H1 (cell line): ENCODE results near the gene ARF4. TPM values are rescaled to one million over a fixed set of nuclear protein-coding genes. Genes with fewer than 3 reads are reported as not detected.

Source experiments
- CTCF ChIA-PET: fragments of 300-600 bp; sonication (Branson Sonifier 250); formaldehyde crosslinking; loops from one replicate; lab custom pipeline; 2021; ENCODE audit not compliant: partially characterized antibody; lab: Charles Lee
- POLR2A ChIA-PET: fragments of 300-600 bp; sonication (Branson Sonifier 250); formaldehyde crosslinking; loops from one replicate; lab custom pipeline; 2021; ENCODE audit warnings: inconsistent platforms; ENCODE audit not compliant: partially characterized antibody; lab: Charles Lee
- DNase-seq, 2 experiments: peaks; one replicate each; pipeline versions ENCODE4 v3.0.0 to v3.0.0-alpha.2; 2010 to 2022; ENCODE audit warnings: low spot score in 2 of 2, low read depth in 1 of 2, mixed read lengths in 1 of 2
- FAIRE-seq: peaks from 2 replicates; lab custom pipeline; 2011; peaks lifted over from hg19 to GRCh38; lab: Jason Lieb, UNC
- H2AFZ ChIP-seq: 2 replicates; pipeline ENCODE4 v1.8.1; 2012; ENCODE audit warnings: low read length, inconsistent platforms
- H2AK5ac ChIP-seq: 2 replicates; pipeline ENCODE4 v1.6.1; 2013; ENCODE audit warnings: low read depth, low read length
- H2BK120ac ChIP-seq: replicated peaks from 2 replicates; pipeline ENCODE3; 2013; ENCODE audit warnings: low read depth, low read length, inconsistent platforms
- H2BK12ac ChIP-seq: 2 replicates; pipeline ENCODE4 v1.6.1; 2013; ENCODE audit warnings: low read depth, low read length
- H2BK15ac ChIP-seq: 2 replicates; pipeline ENCODE4 v1.6.1; 2013; ENCODE audit warnings: low read length
- H2BK20ac ChIP-seq: 2 replicates; pipeline ENCODE4 v1.6.1; 2013; ENCODE audit warnings: low read length
- H2BK5ac ChIP-seq: 2 replicates; pipeline ENCODE4 v1.6.1; 2013; ENCODE audit warnings: low read depth, low read length
- H3K14ac ChIP-seq: 2 replicates; pipeline ENCODE4 v1.6.1; 2013; ENCODE audit warnings: inconsistent platforms; ENCODE audit not compliant: insufficient read length
- H3K18ac ChIP-seq: 2 replicates; pipeline ENCODE4 v1.6.1; 2013; ENCODE audit warnings: low read length; ENCODE audit errors: extremely low read depth
- H3K23ac ChIP-seq: 2 replicates; pipeline ENCODE4 v1.6.1; 2013; ENCODE audit warnings: inconsistent platforms; ENCODE audit not compliant: insufficient read length
- H3K23me2 ChIP-seq: 2 replicates; pipeline ENCODE4 v1.6.1; 2013; ENCODE audit warnings: low read depth, low read length
- H3K27ac ChIP-seq: 2 replicates; pipeline ENCODE4 v1.6.1; 2011; ENCODE audit warnings: low read depth, low read length, inconsistent platforms
- H3K27me3 ChIP-seq, 4 experiments: replicated peaks in 1 of 4; 1 replicate in 1 of 4; 2 replicates in 3 of 4; pipeline versions ENCODE4 v1.6.1 to v1.8.1; 2011 to 2013; ENCODE audit warnings: low read length in 3 of 4, mild to moderate bottlenecking in 3 of 4, inconsistent platforms in 2 of 4, mixed read lengths in 2 of 4, moderate library complexity in 1 of 4; ENCODE audit not compliant: control insufficient read depth in 3 of 4, insufficient read depth in 3 of 4; ENCODE audit errors: extremely low read depth in 1 of 4
- H3K36me3 ChIP-seq, 4 experiments: 2 replicates each; pipeline versions ENCODE4 v1.6.1 to v1.8.1; 2011 to 2013; ENCODE audit warnings: mild to moderate bottlenecking in 4 of 4, low read length in 3 of 4, moderate library complexity in 2 of 4, control low read depth in 1 of 4, inconsistent platforms in 1 of 4; ENCODE audit not compliant: insufficient read depth in 4 of 4, control insufficient read depth in 2 of 4
- H3K4ac ChIP-seq: replicated peaks from 2 replicates; pipeline ENCODE3; 2013; ENCODE audit warnings: low read length, low read depth, mixed read lengths, inconsistent platforms; ENCODE audit not compliant: insufficient read length
- H3K4me1 ChIP-seq, 4 experiments: replicated peaks in 1 of 4; 1 replicate in 1 of 4; 2 replicates in 3 of 4; pipeline versions ENCODE4 v1.6.1 to v1.8.1; 2011 to 2013; ENCODE audit warnings: low read length in 3 of 4, inconsistent platforms in 2 of 4, mixed read lengths in 1 of 4; ENCODE audit not compliant: insufficient read depth in 4 of 4, control insufficient read depth in 3 of 4
- H3K4me2 ChIP-seq, 2 experiments: 2 replicates each; pipeline versions ENCODE4 v1.6.1 to v1.8.1; 2011 to 2013; ENCODE audit warnings: low read depth in 2 of 2, low read length in 2 of 2, control low read depth in 1 of 2, inconsistent platforms in 1 of 2, mild to moderate bottlenecking in 1 of 2; ENCODE audit not compliant: insufficient read depth in 1 of 2
- H3K4me3 ChIP-seq, 4 experiments: fragments of 200-600, 300-600 bp in 1 of 4; sonication (generic), shearing (Covaris generic), sonication (Bioruptor Twin) in 1 of 4; 2 replicates each; pipeline versions ENCODE4 v1.5.1 to v1.8.1; 2011 to 2016; ENCODE audit warnings: low read length in 4 of 4, low read depth in 3 of 4, control low read depth in 2 of 4, inconsistent platforms in 2 of 4, mild to moderate bottlenecking in 2 of 4, mixed read lengths in 1 of 4, moderate library complexity in 1 of 4; ENCODE audit not compliant: insufficient read depth in 2 of 4; ENCODE audit errors: extremely low read depth in 1 of 4
- H3K56ac ChIP-seq: replicated peaks from 2 replicates; pipeline ENCODE3; 2013; ENCODE audit warnings: low read depth, mild to moderate bottlenecking, mixed read lengths, low read length, inconsistent platforms; ENCODE audit not compliant: insufficient read length
- H3K79me1 ChIP-seq: 2 replicates; pipeline ENCODE4 v1.6.1; 2013; ENCODE audit warnings: low read depth, low read length, control low read depth
- H3K79me2 ChIP-seq, 2 experiments: 2 replicates each; pipeline versions ENCODE4 v1.6.1 to v1.8.1; 2012 to 2013; ENCODE audit warnings: low read length in 2 of 2, mild to moderate bottlenecking in 2 of 2, inconsistent platforms in 1 of 2; ENCODE audit not compliant: insufficient read depth in 2 of 2, control insufficient read depth in 1 of 2
- H3K9ac ChIP-seq, 4 experiments: replicated peaks in 1 of 4; 1 replicate in 1 of 4; 2 replicates in 3 of 4; pipeline versions ENCODE4 v1.6.1 to v1.8.1; 2011 to 2013; ENCODE audit warnings: low read depth in 3 of 4, low read length in 3 of 4, control low read depth in 2 of 4, mild to moderate bottlenecking in 2 of 4, moderate library complexity in 2 of 4, inconsistent platforms in 1 of 4; ENCODE audit errors: extremely low read depth in 1 of 4
- H3K9me3 ChIP-seq, 2 experiments: 2 replicates each; pipeline versions ENCODE4 v1.6.1 to v1.8.1; 2012 to 2013; ENCODE audit warnings: mild to moderate bottlenecking in 2 of 2, moderate library complexity in 2 of 2, control low read depth in 1 of 2, inconsistent platforms in 1 of 2, low read depth in 1 of 2, low read length in 1 of 2, mixed read lengths in 1 of 2; ENCODE audit not compliant: insufficient read depth in 2 of 2
- H4K20me1 ChIP-seq, 2 experiments: replicated peaks in 1 of 2; 2 replicates each; pipeline versions ENCODE3 to v1.8.1; 2011 to 2013; ENCODE audit warnings: inconsistent platforms in 2 of 2, low read length in 2 of 2, mild to moderate bottlenecking in 1 of 2; ENCODE audit not compliant: insufficient read depth in 2 of 2, control insufficient read depth in 1 of 2
- H4K5ac ChIP-seq: 2 replicates; pipeline ENCODE4 v1.6.1; 2013; ENCODE audit warnings: low read length, low read depth, mixed read lengths, inconsistent platforms; ENCODE audit not compliant: insufficient read length
- H4K8ac ChIP-seq: 2 replicates; pipeline ENCODE4 v1.8.0; 2013; ENCODE audit warnings: mild to moderate bottlenecking, moderate library complexity, low read length, inconsistent platforms; ENCODE audit not compliant: insufficient read depth; ENCODE audit errors: extremely low read depth
- H4K91ac ChIP-seq: replicated peaks from 2 replicates; pipeline ENCODE3; 2013; ENCODE audit warnings: low read length, mixed read lengths, inconsistent platforms; ENCODE audit not compliant: insufficient read length
- CBX5 ChIP-seq: fragments of 300-800, 300-1000 bp; sonication (generic); IDR thresholded peaks from 2 replicates; pipeline ENCODE4 v1.7.1; 2016; ENCODE audit warnings: antibody characterized with exemption, low read length, low read depth
- HDAC6 ChIP-seq: IDR thresholded peaks from one replicate; pipeline ENCODE4 v1.7.1; 2012; ENCODE audit warnings: low read depth, mild to moderate bottlenecking, inconsistent platforms, low read length, moderate library complexity
- JUND ChIP-seq: IDR thresholded peaks from 2 replicates; pipeline ENCODE4 v1.6.1; 2011; ENCODE audit warnings: mild to moderate bottlenecking, improper control_type of control experiment, low read length
- MAX ChIP-seq: IDR thresholded peaks from 2 replicates; pipeline ENCODE4 v1.6.1; 2012; ENCODE audit warnings: inconsistent platforms
- NANOG ChIP-seq: IDR thresholded peaks from 2 replicates; pipeline ENCODE4 v1.6.1; 2011; ENCODE audit warnings: low read length, low read depth, mild to moderate bottlenecking, inconsistent platforms; ENCODE audit not compliant: insufficient read depth, poor library complexity, severe bottlenecking
- NRF1 ChIP-seq: IDR thresholded peaks from 2 replicates; pipeline ENCODE4 v1.6.1; 2011; ENCODE audit warnings: mild to moderate bottlenecking, low read depth, low read length, improper control_type of control experiment
- RAD21 ChIP-seq, 2 experiments: IDR thresholded peaks in 1 of 2; conservative IDR thresholded peaks in 1 of 2; 2 replicates each; pipeline ENCODE4 v1.6.1; 2011; ENCODE audit warnings: low read depth in 2 of 2, low read length in 2 of 2, improper control_type of control experiment in 1 of 2, inconsistent platforms in 1 of 2, mild to moderate bottlenecking in 1 of 2, moderate library complexity in 1 of 2
- RFX5 ChIP-seq: IDR thresholded peaks from 2 replicates; pipeline ENCODE4 v1.6.1; 2011; ENCODE audit warnings: low read depth, low read length, improper control_type of control experiment, borderline replicate concordance
- SIN3A ChIP-seq, 2 experiments: IDR thresholded peaks in 1 of 2; conservative IDR thresholded peaks in 1 of 2; 2 replicates each; pipeline ENCODE4 v1.6.1; 2011 to 2012; ENCODE audit warnings: low read length in 2 of 2, improper control_type of control experiment in 1 of 2, low read depth in 1 of 2, mild to moderate bottlenecking in 1 of 2
- SP2 ChIP-seq: IDR thresholded peaks from 2 replicates; pipeline ENCODE4 v1.6.1; 2012; ENCODE audit warnings: mild to moderate bottlenecking, low read length, inconsistent platforms
- WGBS, 2 experiments: shearing (Covaris generic) in 1 of 2; methylation state at CpG; one replicate each; pipeline versions ENCODE4 v1.1.6 to v1.1.7; 2013 to 2015; ENCODE audit warnings: low lambda C conversion rate in 2 of 2, mixed read lengths in 2 of 2, inconsistent platforms in 1 of 2, low coverage in 1 of 2, missing lambda C conversion rate in 1 of 2; ENCODE audit not compliant: insufficient replicate concordance in 2 of 2, insufficient coverage in 1 of 2, insufficient read length in 1 of 2; ENCODE audit errors: extremely low coverage in 1 of 2, missing lambda C conversion rate in 1 of 2; 5-methylcytosine and 5-hydroxymethylcytosine counted together
- polyA plus RNA-seq, 7 experiments: library from polyadenylated mRNA; depleted of rRNA in 3 of 7; stranded (reverse) in 5 of 7; unstranded in 2 of 7; fragments of >200 nt in 5 of 7; fragments of 200-250 nt in 2 of 7; gene quantifications; 1 replicate in 5 of 7; 2 replicates in 1 of 7; 4 replicates in 1 of 7; pipeline versions ENCODE4 v1.2.1 to v1.2.3, GENCODE V29; 2011 to 2013; ENCODE audit warnings: missing spikeins in 2 of 7, mixed read lengths in 2 of 7
- total RNA-seq: library from RNA; stranded (reverse); fragmentation: NEBNext Ultra II Directional; extraction: Animal tissue kit (Norgen Biotek cat#: 25700); gene quantifications from 2 replicates; pipeline ENCODE4 v1.2.1, GENCODE V29; 2021
- TF ChIP-seq, protein P1 (sequence below): IDR thresholded peaks from 2 replicates; pipeline ENCODE4 v1.6.1; 2012; ENCODE audit warnings: inconsistent platforms

The ARF4 gene
- total and polyA plus RNA-seq, 2 of the 8 experiments (the other 6 are each of a cell fraction or from before 2014, with no cell fraction given) = 138 to 165 TPM

- DNase-seq (peak in 1 of 2 experiments; percentile 25), FAIRE-seq (no peak)
- WGBS, 2 experiments = 96% methylated on average over 7 of the region's 7 CpGs; no CpG with 5 or more reads in 1 of the 2 experiments
- Histone ChIP-seq H3K27ac (no peak overlapping the region), H2AFZ (no peak overlapping the region), H3K18ac (no peak overlapping the region), H2AK5ac (no peak overlapping the region), H3K23ac (no peak overlapping the region), H3K9ac (no peak overlapping the region), H2BK5ac (no peak overlapping the region), H3K14ac (no peak overlapping the region), H4K20me1 (peaks cover 0 to 5% of the 10 kb centered on the region in 2 experiments), H4K91ac (no peak overlapping the region), H4K5ac (no peak overlapping the region), H3K79me1 (no peaks in the 10 kb centered on the region; the same call in 1 of the 2 replicates), H4K8ac (no peak overlapping the region), H3K4ac (no peak overlapping the region), H2BK120ac (no peak overlapping the region), H3K4me3 (no peak overlapping the region), H2BK15ac (no peak overlapping the region), H3K9me3 (no peaks in the 10 kb centered on the region), H2BK20ac (no peak overlapping the region), H3K23me2 (no peaks in the 10 kb centered on the region), H3K79me2 (peaks cover 0 to 68% of the 10 kb centered on the region in 2 experiments; a peak in 3 of 4 replicates), H3K56ac (no peak overlapping the region), H2BK12ac (no peak overlapping the region), H3K36me3 (peaks cover 0 to 39% (median 8%) of the 10 kb centered on the region in 4 experiments; a peak in 5 of 8 replicates), H3K27me3 (no peaks in the 10 kb centered on the region), H3K4me1 (no peaks in the 10 kb centered on the region), H3K4me2 (no peak overlapping the region)
- ChIA-PET CTCF (interaction anchor here (0.6 to 1.0 kb wide), 3 partner anchors 13 to 280 kb away, joined by 3 to 4 read pairs (median 3); no protein-coding TSS in a partner anchor), POLR2A (interaction anchor here (0.9 to 1.7 kb wide), 2 partner anchors 14 to 15 kb away, joined by 3 read pairs; no protein-coding TSS in a partner anchor)
- TF ChIP-seq SP2 (no peak), NANOG (no peak), NRF1 (no peak), JUND (no peak), RAD21 (IDR thresholded peaks at IDR 0.05 in 1 of 2, conservative IDR thresholded peaks at IDR 0.05 in 1 of 2; ENCODE audit: low read depth in 2 of 2, low read length in 2 of 2) (peak; percentile 38 to 50), RFX5 (no peak), SIN3A (conservative IDR thresholded peaks at IDR 0.05 in 1 of 2, IDR thresholded peaks at IDR 0.05 in 1 of 2; ENCODE audit: low read depth in 1 of 2, low read length in 2 of 2) (no peak), MAX (no peak), CBX5 (no peak), HDAC6 (no peak)
- TF ChIP-seq, protein P1, sequence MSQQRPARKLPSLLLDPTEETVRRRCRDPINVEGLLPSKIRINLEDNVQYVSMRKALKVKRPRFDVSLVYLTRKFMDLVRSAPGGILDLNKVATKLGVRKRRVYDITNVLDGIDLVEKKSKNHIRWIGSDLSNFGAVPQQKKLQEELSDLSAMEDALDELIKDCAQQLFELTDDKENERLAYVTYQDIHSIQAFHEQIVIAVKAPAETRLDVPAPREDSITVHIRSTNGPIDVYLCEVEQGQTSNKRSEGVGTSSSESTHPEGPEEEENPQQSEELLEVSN = no peak
These were observed 14.5 kb downstream of the ARF4 start for GRCh38 chr3:57582474-57583168.
